Globus pallidus (tissue), 1 donor: ENCODE measurements around the gene DPM2.

ENCODE experiments used
- DNase-seq: peaks from one replicate; pipeline ENCODE4 v3.0.0-alpha.2; 2015; ENCODE audit warnings: low spot score

Gene DPM2, protein sequence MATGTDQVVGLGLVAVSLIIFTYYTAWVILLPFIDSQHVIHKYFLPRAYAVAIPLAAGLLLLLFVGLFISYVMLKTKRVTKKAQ

DNA sequence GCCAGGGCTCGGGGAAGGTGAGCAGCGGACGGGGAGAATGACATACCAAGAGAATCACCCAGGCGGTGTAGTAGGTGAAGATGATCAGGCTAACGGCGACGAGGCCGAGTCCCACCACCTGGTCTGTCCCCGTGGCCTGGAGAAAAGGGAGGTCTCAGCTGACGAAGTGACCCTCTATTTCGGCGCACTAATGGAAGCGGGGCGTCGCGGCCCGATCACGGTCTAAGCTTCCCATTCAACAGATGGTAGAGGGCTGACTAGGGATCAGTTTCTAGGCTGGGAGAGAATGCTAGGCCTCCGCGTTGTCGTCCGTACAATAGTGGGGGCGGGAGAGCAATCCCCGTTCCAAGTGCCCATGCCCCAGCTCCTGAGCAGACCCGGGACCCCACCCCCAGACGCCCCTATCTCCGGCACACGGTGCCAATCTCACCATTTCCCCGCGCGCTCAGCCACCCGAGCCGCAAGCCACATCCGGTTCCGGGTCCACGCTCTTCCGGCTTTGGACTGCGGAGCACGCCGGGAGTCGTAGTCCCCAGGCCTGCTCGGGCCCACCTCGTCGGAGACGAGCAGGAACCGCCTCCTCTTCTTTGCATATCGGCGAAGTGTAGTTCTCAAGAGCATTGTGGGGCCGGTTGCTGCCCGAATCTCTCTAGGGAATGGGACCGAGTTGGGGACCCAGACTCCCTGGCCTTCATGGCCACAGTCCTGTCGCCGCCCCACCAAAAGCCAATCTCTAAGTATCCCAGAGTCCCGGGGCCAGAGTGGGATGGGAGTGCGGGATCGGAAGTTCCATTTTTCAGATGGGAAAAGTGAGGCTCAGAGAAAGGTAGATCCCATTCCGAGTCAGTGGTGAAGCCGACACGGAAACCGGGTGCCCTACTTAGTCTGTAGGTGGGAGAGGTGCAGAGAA lies at the start of gene DPM2:
DPM2 (minus strand) TSS at position 467 of the 910 bp plus-strand sequence; CDS start at position 433, 34 bp downstream.
- peak; percentile 77 for DNase-seq

DNA sequence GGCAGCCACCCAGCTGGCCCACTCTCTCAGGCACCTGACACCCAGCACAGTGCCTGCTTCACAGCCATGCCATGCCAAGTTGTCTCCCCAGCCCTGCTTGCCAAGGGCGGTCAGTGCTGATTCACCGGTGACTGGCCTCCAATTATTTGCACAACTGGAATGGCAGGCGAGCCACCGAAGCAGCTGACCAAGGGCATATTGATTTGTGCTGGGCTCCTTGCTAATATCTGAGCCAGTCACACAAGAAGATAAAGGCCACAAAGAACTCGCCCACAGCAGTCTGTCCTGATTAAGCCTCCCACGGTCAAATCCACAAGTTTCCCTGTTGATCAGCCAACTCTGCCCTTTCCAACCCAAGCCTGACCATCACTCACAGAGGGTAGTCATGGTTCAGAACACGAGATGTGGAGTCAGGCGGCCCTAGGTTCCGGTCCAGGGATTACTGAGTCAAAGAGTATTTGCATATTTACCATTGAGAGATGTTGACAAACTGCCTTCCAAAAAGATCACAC lies 49.5 kb upstream of the DPM2 start:
- DNase-seq, result no peak

DNA sequence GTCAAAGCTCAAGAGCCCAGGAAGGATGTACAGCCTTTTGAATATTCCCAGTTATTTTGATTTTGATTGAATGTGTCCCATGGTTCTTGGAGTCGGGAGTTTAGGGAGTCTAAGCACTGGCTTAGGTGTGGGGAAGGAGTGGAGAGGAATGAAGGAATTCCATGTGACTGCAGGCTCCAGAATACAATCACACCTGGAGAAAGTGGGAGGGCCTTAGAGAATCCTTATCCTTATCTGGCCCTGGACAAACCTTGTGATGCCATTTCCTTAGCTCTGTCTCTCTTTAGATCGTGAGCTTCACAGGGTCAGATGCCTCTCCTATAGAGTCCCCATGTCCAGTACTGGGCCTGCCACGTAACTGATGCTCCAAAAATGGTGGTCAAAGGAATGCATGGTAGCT lies 47.4 kb upstream of the DPM2 start:
- DNase-seq, result no peak

DNA sequence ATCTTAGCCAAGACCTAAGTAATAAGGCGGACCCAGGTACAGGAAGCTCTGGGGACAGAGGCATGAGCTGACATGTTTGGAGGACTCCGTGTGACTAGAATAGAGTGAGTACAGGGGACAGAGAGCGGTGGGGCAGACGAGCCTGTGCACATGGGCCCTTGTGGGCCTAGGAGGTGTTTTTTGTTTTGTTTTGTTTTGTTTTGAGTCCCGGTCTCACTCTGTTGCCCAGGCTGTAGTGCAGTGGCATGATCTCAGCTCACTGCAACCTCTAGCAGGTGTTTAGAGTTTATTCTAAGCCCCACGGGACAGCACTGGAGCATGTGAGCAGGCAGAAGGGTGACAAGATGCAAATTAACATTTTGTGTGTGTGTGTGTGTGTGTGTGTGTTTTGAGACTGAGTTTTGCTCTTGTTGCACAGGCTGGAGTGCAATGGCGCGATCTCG lies 46.2 kb upstream of the DPM2 start:
- DNase-seq, result no peak

DNA sequence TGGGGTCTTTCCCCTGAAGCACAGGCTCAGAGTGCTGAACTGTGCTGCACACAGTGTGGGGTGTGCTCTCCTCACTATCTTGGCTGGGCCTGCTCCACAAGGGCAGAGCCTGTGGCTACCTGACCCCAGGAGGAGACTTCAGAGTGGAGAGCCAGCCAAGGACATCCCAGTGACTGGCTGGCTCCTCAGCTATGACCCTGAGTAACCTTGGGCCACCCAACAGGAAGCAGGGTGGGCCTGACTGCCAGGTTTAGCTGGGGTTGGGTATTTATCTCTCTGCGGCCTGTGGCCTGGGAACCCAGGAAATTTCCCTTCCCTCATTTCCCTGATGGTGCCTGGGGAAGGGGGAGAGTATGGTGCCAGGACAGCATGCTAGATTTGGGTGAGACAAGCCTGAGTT lies 45.3 kb upstream of the DPM2 start:
- no peak for DNase-seq

DNA sequence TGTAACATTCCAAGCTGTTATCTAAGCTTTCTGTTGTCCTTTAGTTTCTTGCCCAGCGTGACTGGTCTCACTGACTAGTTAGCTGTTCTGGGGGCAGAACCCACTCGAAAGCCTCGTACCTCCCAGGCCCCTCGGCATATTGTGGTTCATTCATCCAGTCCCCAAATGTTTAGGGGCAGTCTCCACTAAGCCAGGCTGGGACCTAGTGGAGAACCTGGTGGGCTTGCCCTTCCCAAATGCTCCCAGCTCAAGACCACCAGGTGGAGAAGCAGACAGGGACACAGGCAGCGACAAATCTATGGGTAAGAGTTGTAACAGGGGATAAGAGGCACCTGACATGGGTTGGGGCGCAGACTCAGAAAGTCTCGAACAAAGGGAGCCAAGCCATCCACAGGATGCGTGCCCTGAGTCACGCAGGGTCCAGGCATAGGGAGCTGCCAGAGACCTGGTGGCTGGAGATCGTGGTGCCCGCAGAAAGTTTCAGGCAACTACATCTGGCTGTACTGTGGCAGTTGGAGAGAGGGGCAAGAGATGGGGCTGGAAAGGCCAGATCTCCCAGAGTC lies 44.0 kb upstream of the DPM2 start:
- no peak for DNase-seq

DNA sequence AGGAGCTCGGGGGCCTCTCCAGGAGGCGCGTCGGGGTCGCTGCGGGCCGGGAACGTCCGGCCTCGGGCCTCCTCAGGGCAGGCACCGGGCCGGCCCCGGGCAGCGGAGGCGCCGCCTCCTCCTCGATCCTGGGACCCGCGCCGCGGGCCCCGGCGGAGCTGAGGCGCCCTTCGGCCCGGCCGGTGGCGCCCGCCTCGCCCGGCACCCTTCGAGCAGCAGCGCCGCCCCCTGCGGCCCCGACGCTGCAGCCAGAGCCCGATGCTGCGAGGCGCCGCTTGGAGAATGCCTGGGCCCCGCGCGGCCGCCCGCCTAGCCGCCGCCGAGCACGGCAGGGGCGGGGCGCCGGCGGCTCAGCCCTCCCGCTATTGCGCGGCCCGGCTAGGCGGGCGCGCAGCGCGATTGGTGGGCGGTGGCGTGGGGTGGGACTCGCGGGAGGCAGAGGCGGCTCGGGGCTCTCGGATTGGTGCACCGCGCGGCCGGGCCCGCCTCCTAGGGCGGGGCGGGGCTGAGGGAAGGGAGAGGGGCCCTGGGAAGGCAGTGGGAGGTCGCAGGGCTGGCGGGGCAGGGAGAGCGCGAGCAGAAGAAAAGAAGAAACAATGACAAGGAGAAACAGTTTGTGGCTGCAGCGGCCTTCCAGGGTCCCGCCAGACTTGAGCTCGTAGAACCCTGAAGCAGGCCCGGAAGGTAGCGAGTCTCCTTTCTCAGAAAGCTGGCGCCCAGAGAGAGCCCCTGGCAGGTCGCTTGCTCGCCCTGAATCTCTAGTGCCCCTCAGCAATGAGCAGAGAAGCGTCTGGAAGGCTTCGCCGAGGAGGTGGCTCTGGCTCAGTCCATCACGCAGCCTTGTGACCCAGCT lies 43.3 kb upstream of the DPM2 start, which contains the start of gene EEIG1:
EEIG1 (minus strand) TSS at position 284 of the 853 bp plus-strand sequence. CDS start 852 bp downstream, outside the sequence.
- DNase-seq, result peak; percentile 97

DNA sequence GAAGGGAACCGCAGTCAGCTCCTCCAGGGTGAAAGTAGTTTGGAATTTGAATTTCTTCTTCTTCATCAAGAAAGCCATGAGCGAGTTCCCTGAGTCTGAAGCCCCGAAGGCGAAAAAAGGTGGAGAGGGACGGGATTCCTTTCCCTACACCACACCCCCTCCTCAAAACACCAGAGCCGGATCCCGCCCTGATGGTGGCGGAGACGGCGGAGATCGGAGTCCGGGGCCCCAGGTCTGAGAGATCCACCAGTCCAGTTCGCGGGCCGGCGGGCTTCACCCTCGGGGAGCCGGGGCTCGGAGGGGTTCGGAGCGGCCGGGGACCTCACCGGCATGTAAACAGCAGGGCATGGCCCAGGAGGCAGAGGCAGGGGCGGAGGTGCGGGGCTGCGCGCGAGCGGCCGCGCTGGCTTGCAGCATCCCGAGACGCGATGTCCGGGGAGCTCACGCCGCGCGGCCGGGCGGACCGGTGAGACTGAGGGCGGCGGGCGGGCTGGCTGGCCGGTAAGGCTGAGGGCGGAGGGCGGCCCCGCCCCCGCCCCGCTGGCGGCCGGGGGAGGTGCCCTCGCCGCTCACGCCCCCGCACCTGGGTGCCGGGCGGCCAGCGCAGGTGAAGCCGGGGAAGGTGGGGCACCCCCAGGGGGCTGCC lies 42.5 kb upstream of the DPM2 start:
- no peak for DNase-seq

DNA sequence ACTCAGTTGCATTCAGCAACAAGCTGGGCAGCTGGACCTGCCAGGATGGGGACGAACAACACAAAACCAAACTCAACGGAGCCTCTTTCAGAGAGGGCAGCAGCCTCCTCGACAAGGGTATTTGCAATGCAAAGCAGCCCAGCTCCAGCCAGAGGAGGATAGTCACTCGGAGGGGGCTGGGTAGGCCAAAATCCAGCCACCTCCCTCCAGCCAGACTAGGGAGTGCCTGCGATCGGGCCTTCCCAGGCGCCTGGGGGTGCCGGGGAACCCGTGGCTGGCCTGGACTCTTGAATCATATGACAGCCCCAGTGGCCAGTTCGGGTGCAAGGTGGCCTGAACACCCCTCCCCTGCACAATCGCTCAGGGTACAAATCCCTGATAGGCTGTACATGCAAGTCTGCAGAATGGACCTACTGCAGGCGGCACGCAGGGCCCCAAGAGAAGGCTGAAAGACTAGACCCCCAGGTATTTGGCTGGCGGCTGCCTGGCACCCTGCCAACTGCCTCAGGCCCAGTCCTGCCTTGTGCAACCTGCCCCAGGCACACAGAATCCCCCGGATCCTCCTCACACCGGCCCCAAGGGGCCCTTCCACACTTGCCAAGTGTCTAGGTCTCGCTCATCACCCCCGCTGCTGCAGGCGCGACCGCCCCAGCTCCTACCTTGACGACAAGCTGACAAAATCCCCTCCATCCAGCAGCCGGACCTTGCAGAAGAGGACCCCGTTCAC lies 41.8 kb upstream of the DPM2 start:
- DNase-seq, result peak; percentile 96

DNA sequence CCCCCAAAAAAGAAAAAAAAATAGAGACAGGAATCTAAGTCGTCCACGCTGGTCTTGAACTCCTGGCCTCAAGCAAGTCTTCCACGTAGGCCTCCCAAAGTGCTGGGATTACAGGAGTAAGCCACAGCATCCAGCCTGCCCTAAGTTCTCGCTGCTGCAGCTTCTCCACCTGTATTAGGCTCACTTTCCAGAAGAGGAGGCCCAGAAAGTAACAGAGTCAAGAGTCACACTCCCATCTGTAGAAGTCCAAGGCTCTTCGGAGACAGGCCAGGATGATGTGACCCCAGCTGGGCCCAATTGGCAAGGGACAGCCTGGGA lies 41.3 kb upstream of the DPM2 start:
- DNase-seq, result no peak

DNA sequence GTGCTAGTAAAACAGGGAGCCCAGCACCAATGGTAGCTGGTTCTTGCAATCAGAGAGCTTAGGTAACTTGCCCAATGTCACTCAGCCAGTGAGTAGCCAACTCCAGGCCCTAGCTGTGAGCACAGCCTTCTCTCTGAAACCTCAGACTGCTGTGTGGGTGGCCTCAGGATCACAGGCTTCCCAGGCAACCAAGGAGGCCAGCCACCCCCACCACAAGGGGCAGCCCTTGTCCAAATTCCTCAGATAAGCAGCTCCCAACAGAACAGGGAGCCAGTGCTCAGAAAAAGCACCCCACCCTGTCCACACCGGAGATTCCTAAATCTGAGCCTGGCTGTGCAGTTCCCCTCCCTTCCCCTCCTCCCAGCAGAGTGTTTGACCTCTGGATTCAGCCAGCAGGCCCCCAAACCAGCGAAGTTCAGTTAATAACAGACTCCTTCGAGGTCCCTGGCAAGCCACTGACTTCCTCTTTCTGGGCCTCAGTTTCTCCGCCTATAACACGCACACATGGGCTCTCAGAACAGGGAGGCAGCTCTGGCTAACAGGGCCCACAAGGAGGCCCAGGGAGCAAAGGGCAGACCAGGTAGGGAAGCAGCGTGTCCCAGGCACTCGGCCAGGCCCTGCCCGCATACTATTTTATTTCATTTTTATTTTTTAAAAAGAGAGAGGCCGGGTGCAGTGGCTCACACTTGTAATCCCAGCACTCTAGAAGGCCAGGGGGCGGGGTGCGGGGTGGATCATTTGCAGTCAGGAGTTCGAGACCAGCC lies 40.4 kb upstream of the DPM2 start:
- no peak for DNase-seq

DNA sequence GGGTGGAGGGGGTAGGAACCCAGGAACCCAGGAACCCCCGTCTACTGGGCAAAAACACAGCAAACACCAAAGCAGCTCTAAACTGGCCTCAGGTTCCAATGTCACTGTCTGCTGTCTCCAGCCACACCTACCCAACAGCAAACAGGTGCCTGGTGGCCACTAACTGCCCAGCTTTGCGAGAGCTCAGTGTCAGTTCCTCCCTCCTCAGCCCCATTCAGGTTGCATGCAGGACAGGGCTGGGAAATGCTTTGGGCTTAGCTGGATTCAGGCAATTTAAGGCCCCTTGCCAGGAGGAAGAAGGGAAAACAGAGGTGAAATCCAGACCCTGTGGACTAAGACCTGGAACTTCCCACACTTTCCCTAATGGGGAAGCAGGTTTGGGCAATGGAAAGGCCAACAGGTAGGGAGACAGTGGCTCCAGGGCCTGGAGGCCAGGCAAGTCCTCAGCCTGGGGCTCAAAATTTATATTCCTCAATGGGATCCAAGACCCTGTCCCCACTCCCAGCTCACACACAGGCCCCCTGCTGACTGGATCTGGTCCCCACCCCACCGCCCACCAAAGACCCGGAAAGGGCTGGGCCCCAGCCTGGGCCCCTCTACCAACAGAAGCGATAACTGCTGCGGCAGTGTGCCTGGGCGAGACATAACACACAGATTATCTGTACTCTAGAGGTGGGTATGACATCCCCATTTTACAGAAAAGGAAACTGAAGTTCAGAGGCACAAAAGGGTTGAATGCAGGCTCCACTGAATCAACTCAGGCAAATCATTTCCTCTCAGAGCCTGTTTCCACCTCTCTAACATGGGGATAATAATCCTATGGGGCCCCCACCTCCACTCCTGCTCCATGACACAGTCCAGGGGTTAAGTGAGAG lies 39.6 kb upstream of the DPM2 start:
- no peak for DNase-seq

DNA sequence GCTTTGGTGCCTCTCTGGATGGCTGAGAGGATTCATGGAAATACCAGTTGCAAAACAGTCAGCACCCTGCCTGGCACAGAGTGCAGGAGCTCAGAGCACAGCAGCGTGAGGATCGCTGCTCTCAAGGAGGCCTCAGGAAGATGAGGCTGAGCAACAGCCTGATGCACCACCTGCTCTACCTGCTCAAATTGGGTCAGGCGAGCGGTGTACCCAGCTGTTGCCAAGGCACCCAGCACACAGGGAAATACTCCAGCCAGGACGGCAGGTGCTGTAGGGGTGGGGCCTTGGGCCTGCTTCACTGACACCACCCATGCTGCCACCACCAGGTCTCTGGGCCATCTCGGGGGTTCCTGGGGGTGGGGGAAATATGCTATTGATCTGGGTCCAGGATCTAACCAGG lies 38.8 kb upstream of the DPM2 start:
- DNase-seq, result no peak

DNA sequence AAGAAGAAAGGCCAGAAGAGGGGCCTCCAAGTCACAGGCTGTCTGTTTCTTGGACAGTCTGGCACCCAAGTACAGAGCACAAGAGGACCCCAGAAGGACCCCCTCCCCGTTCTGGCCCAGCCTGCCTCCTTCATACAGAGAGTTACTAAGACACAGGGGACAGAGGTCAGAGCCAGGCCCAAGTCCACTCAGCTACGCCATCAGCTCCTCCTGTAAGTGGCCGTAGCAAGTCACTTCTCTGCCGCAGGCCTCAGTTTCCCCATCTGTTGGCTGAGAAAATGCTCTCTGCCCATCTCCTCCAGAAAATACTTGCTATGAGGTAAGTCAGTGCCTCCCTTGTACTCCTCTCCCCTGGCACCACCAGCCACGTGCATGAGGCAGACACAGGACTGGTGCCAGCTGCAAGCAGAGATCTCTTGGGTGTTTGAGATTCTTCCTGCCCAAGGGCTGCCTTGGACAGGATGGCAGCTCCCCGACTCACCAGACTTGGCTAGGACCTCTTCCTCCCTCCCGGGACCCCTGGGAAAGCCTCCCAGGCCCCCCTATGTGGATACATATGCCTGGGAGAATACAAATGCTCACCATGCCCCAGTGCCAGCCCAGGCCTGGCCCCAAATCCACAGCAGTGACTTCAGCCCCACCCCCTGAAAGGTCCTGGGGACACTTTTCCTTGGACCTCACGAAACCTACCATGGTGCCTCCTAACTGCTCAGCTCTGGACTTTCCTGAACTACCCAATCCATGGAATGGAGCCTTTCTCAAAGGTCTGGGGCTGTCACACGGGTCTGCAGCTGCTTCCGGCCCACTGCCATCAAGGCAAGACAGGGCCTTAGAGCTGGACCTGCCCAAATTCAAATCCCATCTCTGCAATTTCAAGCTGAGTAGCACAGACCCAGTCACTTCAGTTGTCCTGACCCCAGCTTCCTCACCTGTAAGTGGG lies 38.0 kb upstream of the DPM2 start:
- DNase-seq, result peak; percentile 83

DNA sequence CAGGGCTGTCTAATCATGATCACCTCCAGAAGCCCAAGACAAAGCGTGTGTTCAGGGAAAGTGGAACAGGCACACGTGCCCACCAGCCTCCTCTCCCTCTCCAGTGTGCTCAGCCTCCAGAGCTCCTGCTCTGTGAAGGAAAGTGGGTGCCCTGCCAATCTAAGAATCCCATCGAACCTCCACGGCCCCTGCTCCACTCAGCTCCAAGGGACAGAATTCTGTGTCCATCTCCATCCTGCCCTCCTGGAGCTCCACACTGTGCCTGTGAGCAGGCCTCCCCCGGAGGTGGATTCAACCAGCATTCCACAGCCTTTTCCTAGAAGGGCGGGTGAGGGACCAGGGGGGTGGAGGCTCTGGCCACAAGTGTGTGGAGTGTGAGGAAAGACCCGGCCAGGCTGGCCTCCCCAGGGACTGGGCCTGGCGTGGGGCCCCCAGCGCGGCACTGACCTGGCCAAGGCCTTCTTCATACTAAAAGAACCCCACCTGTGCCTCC lies 37.2 kb upstream of the DPM2 start:
- DNase-seq, result no peak

DNA sequence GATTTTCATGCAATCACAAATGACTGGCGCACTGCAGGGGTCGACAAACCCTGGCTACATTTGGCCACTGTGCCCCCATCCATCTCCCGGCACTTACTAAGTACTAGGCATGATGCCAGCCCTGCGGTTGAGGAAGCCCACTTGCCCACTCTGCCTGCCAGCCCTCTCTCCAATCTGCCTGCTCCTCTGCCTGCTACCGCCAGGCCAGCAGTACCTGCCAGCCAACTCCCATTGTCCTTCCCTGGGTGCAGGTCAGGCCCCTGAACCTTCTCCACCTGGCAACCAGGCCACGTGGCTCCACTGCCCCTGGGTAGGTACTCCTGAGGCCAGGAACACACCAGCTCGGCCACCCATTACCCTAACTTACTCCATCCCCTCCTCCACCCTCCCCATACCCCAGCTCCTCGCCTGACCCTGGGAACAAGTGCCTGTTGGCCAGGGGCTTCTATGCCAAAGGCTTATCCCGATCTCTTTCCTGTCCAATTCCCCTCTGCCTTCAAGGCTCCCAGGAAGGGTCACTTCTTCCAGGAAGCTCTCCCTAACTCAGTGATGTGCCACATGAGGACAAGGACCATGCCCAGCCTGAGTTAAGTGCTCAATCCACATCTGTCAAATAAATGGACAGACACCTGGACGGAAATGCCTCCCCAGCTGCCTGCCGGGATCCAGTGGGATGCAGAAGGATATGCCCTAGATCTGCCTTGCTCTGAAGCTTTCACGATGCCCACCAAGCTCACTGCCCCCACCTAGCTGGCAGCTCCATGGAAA lies 36.5 kb upstream of the DPM2 start:
- DNase-seq, result no peak
